HCT116 (cell line): Measurements from ENCODE around the gene CHRNA5. TPM values are rescaled to one million over a fixed set of nuclear protein-coding genes. Genes with fewer than 3 reads are reported as not detected.

ENCODE experiments used
- ATAC-seq: fragments of 200-7000 bp; cut with Tn5 transposase; 2 replicates; pipeline ENCODE4 v1.9.1; 2020; ENCODE audit warnings: mild to moderate bottlenecking, moderate library complexity
- BruUV-seq: library from RNA; stranded (reverse); fragments of 400-500 nt; replicated peaks from 2 replicates; lab custom pipeline; 2021; lab: Mats Ljungman, UMichigan
- CTCF ChIA-PET: fragments of 300-600 bp; sonication (Branson Sonifier 250); formaldehyde crosslinking; loops from one replicate; lab custom pipeline; 2021; ENCODE audit warnings: antibody characterized with exemption; lab: Charles Lee
- POLR2A ChIA-PET: fragments of 300-600, 350-600 bp; sonication (Branson Sonifier 250); formaldehyde crosslinking; loops from one replicate; lab custom pipeline; 2021; ENCODE audit warnings: antibody characterized with exemption; lab: Charles Lee
- RAD21 ChIA-PET, 2 experiments: fragments of 300-600 bp; sonication (Branson Sonifier 250); formaldehyde crosslinking; loops; one replicate each; lab custom pipeline; 2023; ENCODE audit warnings: low total read pairs in 2 of 2; ENCODE audit not compliant: uncharacterized antibody in 2 of 2, unreplicated experiment in 2 of 2, low non-redundant PET in 1 of 2; lab: Charles Lee
- DNase-seq: peaks from one replicate; pipeline ENCODE4 v3.0.0-alpha.2; 2010; ENCODE audit warnings: low read depth, low spot score
- H2AFZ ChIP-seq: fragments of 200-600 bp; shearing (Covaris generic), sonication (generic); 2 replicates; pipeline ENCODE4 v1.6.1; 2017; ENCODE audit warnings: low read depth, mixed run types, mixed read lengths, antibody characterized with exemption, low read length; ENCODE audit not compliant: poor library complexity, severe bottlenecking
- H3K27ac ChIP-seq: 2 replicates; pipeline ENCODE4 v1.5.1; 2012; ENCODE audit warnings: low read depth, low read length
- H3K27me3 ChIP-seq: fragments of 200-600 bp; sonication (generic); 2 replicates; pipeline ENCODE4 v1.6.1; 2016; ENCODE audit warnings: mixed run types, low read length, mixed read lengths; ENCODE audit not compliant: insufficient read depth
- H3K36me3 ChIP-seq, 2 experiments: fragments of 200-500 bp in 1 of 2; fragments of 200-600 bp in 1 of 2; sonication (Bioruptor generic) in 1 of 2; sonication (generic) in 1 of 2; 2 replicates each; pipeline versions ENCODE4 v1.5.1 to v1.6.1; 2014 to 2016; ENCODE audit warnings: low read length in 2 of 2, inconsistent platforms in 1 of 2, mixed read lengths in 1 of 2, mixed run types in 1 of 2; ENCODE audit not compliant: insufficient read depth in 2 of 2, control insufficient read depth in 1 of 2
- H3K4me1 ChIP-seq, 2 experiments: fragments of 200-600 bp in 1 of 2; sonication (generic) in 1 of 2; 2 replicates each; pipeline versions ENCODE4 v1.5.1 to v1.6.1; 2012 to 2017; ENCODE audit warnings: low read length in 2 of 2, inconsistent platforms in 1 of 2, mild to moderate bottlenecking in 1 of 2, mixed read lengths in 1 of 2, mixed run types in 1 of 2, moderate library complexity in 1 of 2; ENCODE audit not compliant: insufficient read depth in 2 of 2, control insufficient read depth in 1 of 2
- H3K4me2 ChIP-seq: fragments of 200-600 bp; sonication (generic); 2 replicates; pipeline ENCODE4 v1.6.1; 2017; ENCODE audit warnings: mixed run types, low read length, mixed read lengths
- H3K4me3 ChIP-seq, 2 experiments: fragments of 200-600 bp in 1 of 2; sonication (generic) in 1 of 2; replicated peaks in 1 of 2; 2 replicates each; pipeline ENCODE4 v1.5.1; 2011 to 2016; ENCODE audit warnings: low read length in 2 of 2, control low read depth in 1 of 2, low read depth in 1 of 2, mild to moderate bottlenecking in 1 of 2, mixed read lengths in 1 of 2, mixed run types in 1 of 2
- H3K79me2 ChIP-seq: fragments of 200-600 bp; sonication (generic); 2 replicates; pipeline ENCODE4 v1.6.1; 2017; ENCODE audit warnings: mild to moderate bottlenecking, mixed run types, low read length, moderate library complexity, mixed read lengths; ENCODE audit not compliant: insufficient read depth
- H3K9ac ChIP-seq: fragments of 200-600 bp; sonication (generic); 2 replicates; pipeline ENCODE4 v1.6.1; 2016; ENCODE audit warnings: low read length, mixed read lengths
- H3K9me2 ChIP-seq: fragments of 200-600 bp; sonication (generic), shearing (Covaris generic); 2 replicates; pipeline ENCODE4 v1.6.1; 2017; ENCODE audit warnings: mixed run types, mild to moderate bottlenecking, moderate library complexity; ENCODE audit not compliant: insufficient read depth
- H3K9me3 ChIP-seq, 2 experiments: fragments of 200-500 bp in 1 of 2; fragments of 200-600 bp in 1 of 2; sonication (Bioruptor generic) in 1 of 2; sonication (generic) in 1 of 2; 2 replicates each; pipeline ENCODE4 v1.6.1; 2014 to 2017; ENCODE audit warnings: low read length in 2 of 2, mixed read lengths in 2 of 2, inconsistent platforms in 1 of 2, low read depth in 1 of 2, mild to moderate bottlenecking in 1 of 2, mixed run types in 1 of 2, moderate library complexity in 1 of 2; ENCODE audit not compliant: control insufficient read depth in 1 of 2, insufficient read depth in 1 of 2
- H4K20me1 ChIP-seq: fragments of 200-600 bp; sonication (generic), shearing (Covaris generic); 2 replicates; pipeline ENCODE4 v1.6.1; 2017; ENCODE audit warnings: mixed run types, mild to moderate bottlenecking, moderate library complexity; ENCODE audit not compliant: insufficient read depth
- CEBPB ChIP-seq: IDR thresholded peaks from 2 replicates; pipeline ENCODE4 v1.6.1; 2012; ENCODE audit warnings: low read depth
- ELF1 ChIP-seq: IDR thresholded peaks from 2 replicates; pipeline ENCODE4 v1.6.1; 2012; ENCODE audit warnings: low read depth, borderline replicate concordance
- EZH2 ChIP-seq: fragments of 200-600 bp; sonication (generic); IDR thresholded peaks from 2 replicates; pipeline ENCODE4 v1.6.1; 2017; ENCODE audit warnings: antibody characterized with exemption, mixed run types
- EZH2phosphoT487 ChIP-seq: fragments of 200-600 bp; IDR thresholded peaks from 2 replicates; pipeline ENCODE4 v1.6.1; 2018; ENCODE audit warnings: antibody characterized with exemption, borderline replicate concordance
- FOSL1 ChIP-seq: IDR thresholded peaks from 2 replicates; pipeline ENCODE4 v1.6.1; 2012; ENCODE audit warnings: low read depth
- MAX ChIP-seq: IDR thresholded peaks from 2 replicates; pipeline ENCODE4 v1.6.1; 2012
- POLR2A ChIP-seq: IDR thresholded peaks from 2 replicates; pipeline ENCODE4 v1.7.0; 2011; ENCODE audit warnings: borderline replicate concordance; ENCODE audit not compliant: insufficient read depth, insufficient read length; ENCODE audit errors: extremely low read depth
- RAD21 ChIP-seq: IDR thresholded peaks from 2 replicates; pipeline ENCODE4 v1.6.1; 2012; ENCODE audit warnings: low read depth, mild to moderate bottlenecking
- SP1 ChIP-seq: IDR thresholded peaks from 2 replicates; pipeline ENCODE4 v1.6.1; 2012; ENCODE audit warnings: low read depth
- SRF ChIP-seq: IDR thresholded peaks from 2 replicates; pipeline ENCODE4 v1.6.1; 2012; ENCODE audit warnings: low read depth
- TCF7L2 ChIP-seq: IDR thresholded peaks from 2 replicates; pipeline ENCODE4 v1.7.0; 2011; ENCODE audit warnings: borderline replicate concordance, inconsistent platforms; ENCODE audit not compliant: insufficient read depth, insufficient read length; ENCODE audit errors: extremely low read depth
- ZFX ChIP-seq: fragments of 450-650 bp; IDR thresholded peaks from 2 replicates; pipeline ENCODE4 v1.6.1; 2017
- ZNF274 ChIP-seq: fragments of 200-500 bp; sonication (Bioruptor generic); IDR thresholded peaks from 2 replicates; pipeline ENCODE4 v1.6.1; 2014; ENCODE audit warnings: mild to moderate bottlenecking, low read depth, low read length, inconsistent platforms
- intact Hi-C: fragments of 100-400 bp; cut with micrococcal nuclease; formaldehyde crosslinking; loops from 2 replicates; pipeline ENCODE4 v1.10.0; 2022
- total RNA-seq: library from RNA; stranded (reverse); gene quantifications from one replicate; pipeline ENCODE4 v1.2.1, GENCODE V29; 2021; ENCODE audit not compliant: unreplicated experiment
- TF ChIP-seq, protein P1 (sequence below), 3 experiments: fragments of 200-600 bp in 1 of 3; sonication (generic) in 1 of 3; IDR thresholded peaks in 2 of 3; conservative IDR thresholded peaks in 1 of 3; 2 replicates each; pipeline ENCODE4 v1.5.1; 2012 to 2017; ENCODE audit warnings: low read depth in 2 of 3, low read length in 2 of 3, antibody characterized with exemption in 1 of 3, borderline replicate concordance in 1 of 3, control low read depth in 1 of 3, mild to moderate bottlenecking in 1 of 3, mixed read lengths in 1 of 3, mixed run types in 1 of 3, moderate library complexity in 1 of 3; ENCODE audit not compliant: insufficient read depth in 1 of 3
- TF ChIP-seq, protein P2 (sequence below): IDR thresholded peaks from 2 replicates; pipeline ENCODE4 v1.6.1; 2012
- TF ChIP-seq, protein P3 (sequence below): IDR thresholded peaks from 2 replicates; pipeline ENCODE4 v1.6.1; 2012; ENCODE audit warnings: low read depth

CHRNA5 gene
- total RNA-seq, 1 experiment from 2014 or later: 25.2 TPM

DNA sequence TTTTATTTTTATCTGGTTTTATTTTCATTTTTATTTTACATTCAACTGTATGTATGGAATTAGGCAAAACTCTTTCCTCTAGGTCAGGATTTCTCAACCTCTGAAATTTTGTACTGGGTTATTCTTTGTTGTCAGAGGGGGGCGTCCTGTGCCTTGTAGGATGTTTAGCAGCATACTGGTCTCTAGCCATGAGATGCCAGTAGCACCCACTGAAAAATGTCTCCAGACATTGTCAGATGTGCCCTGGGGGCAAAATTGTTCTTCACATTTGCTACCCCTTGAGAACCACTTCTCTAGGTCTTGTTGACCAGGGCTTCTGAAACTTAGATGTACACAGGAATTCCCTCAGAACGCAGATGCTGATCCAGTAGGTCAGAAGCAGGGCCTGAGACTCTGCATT, 5.4 kb downstream of the CHRNA5 start:
- Histone ChIP-seq H3K4me3 (no peak overlapping the region), H3K27me3 (no peaks in the 10 kb centered on the region), H3K4me1 (peaks cover 0 to 7% of the 10 kb centered on the region in 2 experiments; a peak in 1 of 4 replicates), H3K36me3 (no peaks in the 10 kb centered on the region), H3K79me2 (peaks cover 66% of the 10 kb centered on the region), H3K9ac (no peak overlapping the region), H3K9me2 (no peaks in the 10 kb centered on the region), H3K9me3 (no peaks in the 10 kb centered on the region), H3K27ac (no peak overlapping the region), H2AFZ (no peak overlapping the region), H3K4me2 (no peak overlapping the region), H4K20me1 (no peaks in the 10 kb centered on the region; the same call in 1 of the 2 replicates)
- CTCF ChIA-PET: no interaction called here
- intact Hi-C loops: no loop called here
- BruUV-seq: no TSS peak
- TF ChIP-seq EZH2phosphoT487 (no peak), RAD21 (0 out of 2 replicates have a peak, but pooled peaks have one; percentile 16)
- DNase-seq: no peak
- POLR2A ChIA-PET: no interaction called here
- no peak for ATAC-seq
- RAD21 ChIA-PET: no interaction called here

GRCh38 chr15:78571382-78571781, 6.1 kb downstream of the CHRNA5 start:
- H3K79me2 ChIP-seq: peaks cover 66% of the 10 kb centered on the region
- ChIA-PET POLR2A (no interaction called here), CTCF (no interaction called here), RAD21 (no interaction called here)
- no peak overlapping the region for H2AFZ ChIP-seq
- no peaks in the 10 kb centered on the region for H3K9me3 ChIP-seq
- no peak for ATAC-seq
- no peaks in the 10 kb centered on the region; the same call in 1 of the 2 replicates for H4K20me1 ChIP-seq
- intact Hi-C loops: no loop called here
- H3K4me2 ChIP-seq: no peak overlapping the region
- no peak overlapping the region for H3K27ac ChIP-seq
- H3K9ac ChIP-seq: no peak overlapping the region
- peaks cover 0 to 4% of the 10 kb centered on the region in 2 experiments; a peak in 1 of 4 replicates for H3K4me1 ChIP-seq
- no peaks in the 10 kb centered on the region for H3K27me3 ChIP-seq
- no peaks in the 10 kb centered on the region for H3K36me3 ChIP-seq
- BruUV-seq: no TSS peak
- no peak for DNase-seq
- no peak overlapping the region for H3K4me3 ChIP-seq
- H3K9me2 ChIP-seq: no peaks in the 10 kb centered on the region
- TF ChIP-seq SRF (no peak), ZNF274 (no peak), CEBPB (no peak), POLR2A (no peak), EZH2phosphoT487 (no peak), FOSL1 (no peak), ZFX (no peak), ELF1 (no peak), EZH2 (no peak), MAX (no peak), SP1 (no peak), TCF7L2 (no peak)
- TF ChIP-seq, protein P1, sequence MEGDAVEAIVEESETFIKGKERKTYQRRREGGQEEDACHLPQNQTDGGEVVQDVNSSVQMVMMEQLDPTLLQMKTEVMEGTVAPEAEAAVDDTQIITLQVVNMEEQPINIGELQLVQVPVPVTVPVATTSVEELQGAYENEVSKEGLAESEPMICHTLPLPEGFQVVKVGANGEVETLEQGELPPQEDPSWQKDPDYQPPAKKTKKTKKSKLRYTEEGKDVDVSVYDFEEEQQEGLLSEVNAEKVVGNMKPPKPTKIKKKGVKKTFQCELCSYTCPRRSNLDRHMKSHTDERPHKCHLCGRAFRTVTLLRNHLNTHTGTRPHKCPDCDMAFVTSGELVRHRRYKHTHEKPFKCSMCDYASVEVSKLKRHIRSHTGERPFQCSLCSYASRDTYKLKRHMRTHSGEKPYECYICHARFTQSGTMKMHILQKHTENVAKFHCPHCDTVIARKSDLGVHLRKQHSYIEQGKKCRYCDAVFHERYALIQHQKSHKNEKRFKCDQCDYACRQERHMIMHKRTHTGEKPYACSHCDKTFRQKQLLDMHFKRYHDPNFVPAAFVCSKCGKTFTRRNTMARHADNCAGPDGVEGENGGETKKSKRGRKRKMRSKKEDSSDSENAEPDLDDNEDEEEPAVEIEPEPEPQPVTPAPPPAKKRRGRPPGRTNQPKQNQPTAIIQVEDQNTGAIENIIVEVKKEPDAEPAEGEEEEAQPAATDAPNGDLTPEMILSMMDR (IDR thresholded peaks at IDR 0.05 in 2 of 3, conservative IDR thresholded peaks at IDR 0.05 in 1 of 3; ENCODE audit: borderline replicate concordance in 1 of 3, insufficient read depth in 1 of 3, low read depth in 2 of 3, low read length in 2 of 3): no peak
- TF ChIP-seq, protein P2, sequence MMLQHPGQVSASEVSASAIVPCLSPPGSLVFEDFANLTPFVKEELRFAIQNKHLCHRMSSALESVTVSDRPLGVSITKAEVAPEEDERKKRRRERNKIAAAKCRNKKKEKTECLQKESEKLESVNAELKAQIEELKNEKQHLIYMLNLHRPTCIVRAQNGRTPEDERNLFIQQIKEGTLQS: no peak
- TF ChIP-seq, protein P3, sequence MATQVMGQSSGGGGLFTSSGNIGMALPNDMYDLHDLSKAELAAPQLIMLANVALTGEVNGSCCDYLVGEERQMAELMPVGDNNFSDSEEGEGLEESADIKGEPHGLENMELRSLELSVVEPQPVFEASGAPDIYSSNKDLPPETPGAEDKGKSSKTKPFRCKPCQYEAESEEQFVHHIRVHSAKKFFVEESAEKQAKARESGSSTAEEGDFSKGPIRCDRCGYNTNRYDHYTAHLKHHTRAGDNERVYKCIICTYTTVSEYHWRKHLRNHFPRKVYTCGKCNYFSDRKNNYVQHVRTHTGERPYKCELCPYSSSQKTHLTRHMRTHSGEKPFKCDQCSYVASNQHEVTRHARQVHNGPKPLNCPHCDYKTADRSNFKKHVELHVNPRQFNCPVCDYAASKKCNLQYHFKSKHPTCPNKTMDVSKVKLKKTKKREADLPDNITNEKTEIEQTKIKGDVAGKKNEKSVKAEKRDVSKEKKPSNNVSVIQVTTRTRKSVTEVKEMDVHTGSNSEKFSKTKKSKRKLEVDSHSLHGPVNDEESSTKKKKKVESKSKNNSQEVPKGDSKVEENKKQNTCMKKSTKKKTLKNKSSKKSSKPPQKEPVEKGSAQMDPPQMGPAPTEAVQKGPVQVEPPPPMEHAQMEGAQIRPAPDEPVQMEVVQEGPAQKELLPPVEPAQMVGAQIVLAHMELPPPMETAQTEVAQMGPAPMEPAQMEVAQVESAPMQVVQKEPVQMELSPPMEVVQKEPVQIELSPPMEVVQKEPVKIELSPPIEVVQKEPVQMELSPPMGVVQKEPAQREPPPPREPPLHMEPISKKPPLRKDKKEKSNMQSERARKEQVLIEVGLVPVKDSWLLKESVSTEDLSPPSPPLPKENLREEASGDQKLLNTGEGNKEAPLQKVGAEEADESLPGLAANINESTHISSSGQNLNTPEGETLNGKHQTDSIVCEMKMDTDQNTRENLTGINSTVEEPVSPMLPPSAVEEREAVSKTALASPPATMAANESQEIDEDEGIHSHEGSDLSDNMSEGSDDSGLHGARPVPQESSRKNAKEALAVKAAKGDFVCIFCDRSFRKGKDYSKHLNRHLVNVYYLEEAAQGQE: no peak
